ENCODE measurements around the gene CDK15.

CDK15 gene

DNA sequence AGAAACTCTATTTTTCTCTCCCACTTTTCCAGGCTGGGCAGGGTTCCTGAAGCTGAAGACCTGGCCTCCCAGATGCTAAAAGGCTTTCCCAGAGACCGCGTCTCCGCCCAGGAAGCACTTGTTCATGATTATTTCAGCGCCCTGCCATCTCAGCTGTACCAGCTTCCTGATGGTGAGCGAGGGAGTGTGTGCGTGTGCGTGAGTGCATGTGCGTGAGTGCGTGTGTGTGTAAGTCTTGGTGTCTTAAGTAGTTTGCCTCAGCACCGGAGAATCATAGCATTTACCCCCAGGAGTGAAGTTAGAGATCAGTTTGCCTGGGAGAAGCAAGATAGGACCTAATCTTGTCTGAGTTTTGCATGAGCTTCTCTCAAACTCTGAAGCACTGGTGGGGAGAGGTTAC lies 73.7 kb downstream of the CDK15 start:
- no peak for DNase-seq

DNA sequence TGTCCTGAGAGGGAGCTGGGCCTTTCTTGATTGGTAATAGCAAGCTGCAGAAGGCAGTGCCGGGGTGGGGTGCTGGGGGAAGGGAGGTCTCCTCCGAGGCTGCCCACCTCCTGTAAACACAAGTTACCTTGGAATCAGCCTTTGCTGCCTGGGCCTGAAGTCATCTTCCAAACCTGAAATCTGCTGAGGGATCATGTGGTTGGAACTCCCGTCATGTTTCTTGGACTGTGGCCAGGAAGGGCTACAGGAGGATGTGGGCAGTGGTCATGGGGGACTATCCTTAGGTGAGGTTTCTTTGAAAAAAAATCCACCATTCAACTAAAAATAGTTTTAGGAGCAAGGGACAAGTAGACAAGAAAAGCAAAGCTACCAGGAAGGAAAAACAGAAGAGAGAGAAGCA lies 74.2 kb downstream of the CDK15 start:
- DNase-seq = no peak

DNA sequence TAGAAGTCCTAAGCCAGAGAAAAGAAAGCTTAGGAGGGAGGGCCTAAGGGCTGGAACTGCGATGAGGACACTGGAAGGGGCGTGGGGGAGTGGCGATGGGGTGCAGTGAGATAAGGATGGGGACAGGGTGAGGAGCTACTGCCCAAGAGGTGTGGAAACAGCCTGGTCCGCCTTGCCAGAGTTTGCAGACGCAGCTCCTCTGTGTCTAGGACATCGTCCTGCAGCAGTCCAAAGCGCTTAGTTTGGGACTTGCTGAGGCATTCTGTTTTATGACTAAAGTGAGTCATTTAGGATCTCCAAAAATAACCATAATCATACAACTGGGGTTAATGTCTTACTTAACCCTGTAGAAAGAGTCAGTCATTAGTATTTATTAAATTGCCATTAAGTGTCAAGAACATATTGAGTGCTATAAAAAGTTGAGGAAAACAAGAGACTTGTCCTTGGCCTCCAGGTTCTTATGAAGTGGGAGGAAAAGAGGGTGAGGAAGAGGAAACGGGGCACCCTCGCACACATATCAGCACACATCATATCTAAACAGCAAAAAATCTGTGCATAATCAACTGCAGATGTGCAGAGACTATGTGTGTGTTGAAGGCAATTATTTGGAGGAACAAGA lies 74.8 kb downstream of the CDK15 start:
- DNase-seq = no peak

DNA sequence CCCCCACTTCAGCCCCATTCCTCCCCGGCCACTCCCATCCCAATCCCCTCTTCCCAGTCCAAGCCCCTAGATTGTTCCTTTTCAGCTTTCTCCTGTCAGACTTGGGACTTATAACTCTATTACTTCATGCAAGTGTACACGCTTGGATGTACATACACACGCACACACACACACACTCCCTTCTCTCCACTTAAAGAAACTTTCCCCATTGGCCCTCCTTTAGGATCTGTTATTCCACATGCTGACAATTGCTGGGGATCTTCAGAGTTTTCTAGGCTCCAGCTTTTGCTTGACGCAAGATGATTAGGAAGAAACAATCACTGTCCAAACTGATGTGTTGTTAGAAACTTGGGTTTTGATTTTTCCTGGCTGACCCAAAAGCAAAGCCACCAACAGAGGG lies 75.4 kb downstream of the CDK15 start:
- no peak for DNase-seq

DNA sequence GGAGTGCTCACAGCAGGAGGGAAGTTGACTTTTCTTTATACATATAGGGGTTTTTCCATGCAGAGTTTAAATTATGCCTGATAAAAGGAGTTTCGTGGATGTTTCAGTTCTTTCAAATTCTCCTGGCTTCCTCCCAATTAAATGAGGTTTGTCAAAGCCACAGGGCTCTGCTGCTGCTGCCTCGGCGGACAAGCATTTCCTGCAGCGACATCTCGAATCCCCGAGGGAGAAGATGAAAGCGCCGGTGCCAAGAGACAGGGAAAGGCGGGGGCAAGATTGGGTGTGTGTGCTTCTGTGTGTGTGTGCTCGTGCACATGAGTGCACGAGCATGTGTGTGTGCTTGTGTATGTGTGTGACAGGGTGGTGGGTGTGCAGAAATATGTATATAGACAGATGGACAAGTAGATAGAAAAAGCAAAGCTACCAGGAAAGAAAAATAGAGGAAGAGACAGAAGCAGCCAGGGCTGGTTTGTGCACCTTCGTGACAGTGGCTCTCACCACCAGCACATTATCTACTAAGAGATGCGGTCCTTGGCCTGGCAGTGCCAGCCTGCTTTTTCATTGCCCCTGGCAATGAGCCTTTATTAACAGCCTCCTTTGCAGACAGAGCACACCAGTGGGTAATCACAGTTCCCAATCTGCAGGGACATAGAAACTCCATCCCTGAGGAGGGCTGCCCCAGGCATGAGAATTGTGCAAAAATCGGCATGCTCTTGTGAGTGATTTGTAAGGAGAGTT lies 76.2 kb downstream of the CDK15 start:
- DNase-seq = no peak

DNA sequence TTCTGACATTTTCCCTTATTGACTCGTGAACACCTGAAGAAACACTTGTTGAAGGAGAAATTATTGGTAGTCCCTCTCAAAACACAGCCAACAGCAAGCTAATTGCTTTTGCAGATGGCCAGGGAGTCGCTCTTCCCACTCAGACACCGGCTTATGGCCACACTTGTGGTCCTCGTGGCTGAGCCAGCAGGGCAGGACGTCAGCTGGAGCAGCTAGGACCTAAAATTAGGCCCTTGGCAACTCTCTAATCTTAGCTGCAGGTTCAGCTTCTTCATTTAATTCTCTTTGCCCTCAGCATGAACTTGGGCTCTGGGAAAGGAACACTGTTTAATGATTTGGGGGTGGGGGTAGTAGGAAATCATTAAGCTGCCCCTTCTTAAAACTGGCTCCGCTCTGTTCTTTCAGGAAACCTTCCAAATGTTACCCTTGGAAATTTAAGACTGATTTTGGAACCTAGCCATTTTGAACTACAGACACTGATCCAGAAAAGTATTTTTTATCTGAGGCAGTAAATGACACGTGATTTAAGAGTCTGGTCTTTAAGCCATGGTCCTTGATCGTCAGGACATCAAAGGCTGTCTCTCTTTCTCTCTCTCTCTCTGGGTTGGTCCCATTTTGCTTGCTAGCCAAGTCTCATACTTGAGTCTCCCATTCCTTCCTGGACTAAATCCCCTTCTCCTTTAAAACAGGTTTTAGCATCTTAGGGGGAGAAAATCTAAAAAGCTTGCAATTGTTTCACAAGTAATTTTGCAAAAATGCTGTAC lies 77.5 kb downstream of the CDK15 start:
- no peak for DNase-seq

DNA sequence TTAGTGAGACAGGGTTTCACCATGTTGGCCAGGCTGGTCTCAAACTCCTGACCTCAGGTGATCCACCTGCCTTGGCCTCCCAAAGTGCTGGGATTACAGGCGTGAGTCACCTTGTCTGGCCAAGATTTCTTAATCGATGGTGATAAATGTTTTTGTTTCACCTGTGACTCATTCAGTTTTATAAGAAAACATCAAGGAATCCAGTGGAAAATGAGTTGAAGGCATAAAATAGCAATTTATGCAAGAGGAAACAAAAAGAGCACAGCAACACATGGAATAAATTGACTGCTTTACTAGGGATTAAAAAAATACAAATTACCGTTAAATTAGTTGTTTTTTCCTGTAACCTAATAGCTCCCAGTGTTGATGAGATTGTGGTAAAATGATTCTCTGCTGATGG lies 80.2 kb downstream of the CDK15 start:
- DNase-seq = no peak

DNA sequence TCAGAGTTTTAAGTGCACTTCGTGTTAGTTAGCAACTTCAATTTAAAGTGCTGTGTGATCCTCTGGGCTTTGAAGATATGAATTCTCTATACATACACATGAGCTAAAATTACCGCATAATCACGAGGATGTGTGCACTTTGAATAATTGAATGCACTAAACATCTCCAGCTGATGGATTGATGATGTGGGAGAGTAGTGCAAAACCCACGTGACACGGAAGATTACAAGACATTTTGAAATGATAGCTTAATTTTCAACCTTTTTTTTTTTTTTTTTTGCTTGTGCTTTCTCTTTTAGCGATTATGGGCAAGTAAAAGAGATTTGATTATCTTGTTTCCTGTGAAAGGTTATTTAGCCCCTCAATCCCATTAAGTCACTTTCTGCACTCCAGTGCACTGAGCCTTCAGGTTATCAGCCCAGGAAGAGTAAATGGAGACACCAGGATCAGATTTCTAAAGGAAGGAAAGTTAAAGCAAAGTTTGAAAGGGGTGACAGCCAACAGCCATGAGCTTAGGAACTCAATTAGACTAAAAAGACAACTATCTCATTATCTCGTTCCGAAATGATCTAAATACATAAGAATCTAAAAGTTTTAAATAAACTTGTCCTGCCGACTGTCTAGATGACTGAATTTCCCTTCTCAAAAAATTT lies 81.6 kb downstream of the CDK15 start:
- DNase-seq = no peak

DNA sequence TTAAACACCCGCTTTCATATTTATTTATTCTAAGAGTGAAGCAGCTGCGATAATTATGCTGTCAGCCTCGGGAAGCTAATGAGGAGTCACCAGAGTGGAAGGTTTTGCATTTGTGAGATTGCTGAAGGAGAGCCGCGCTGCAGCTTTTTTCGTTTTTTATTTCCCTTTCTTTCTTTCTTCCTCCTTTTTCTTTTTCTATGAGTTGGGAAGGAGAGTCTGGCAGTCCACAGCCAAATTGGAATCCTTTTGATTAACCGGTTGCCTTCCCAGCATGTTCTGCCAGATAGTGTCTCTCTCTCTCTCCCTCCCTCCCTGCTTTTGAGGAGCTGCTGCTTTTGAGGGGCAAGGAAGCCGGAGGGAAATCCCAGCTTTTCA lies 82.1 kb downstream of the CDK15 start:
- no peak for DNase-seq

DNA sequence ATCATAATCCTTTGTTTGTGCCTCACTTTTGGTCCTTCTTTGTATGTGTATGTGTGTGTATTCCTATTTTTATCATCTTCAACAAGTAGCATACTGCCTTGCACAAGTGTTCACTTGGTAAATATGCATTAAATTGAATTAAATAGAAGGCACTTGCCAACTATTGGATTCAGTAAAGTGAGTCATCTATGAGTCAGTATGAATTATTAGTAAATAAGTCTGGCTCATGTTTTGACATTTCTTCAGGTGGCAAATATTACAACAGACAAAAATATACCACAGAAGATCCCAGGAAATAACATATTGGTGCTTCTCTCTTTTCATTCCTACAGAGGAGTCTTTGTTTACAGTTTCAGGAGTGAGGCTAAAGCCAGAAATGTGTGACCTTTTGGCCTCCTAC lies 84.1 kb downstream of the CDK15 start:
- DNase-seq = no peak

DNA sequence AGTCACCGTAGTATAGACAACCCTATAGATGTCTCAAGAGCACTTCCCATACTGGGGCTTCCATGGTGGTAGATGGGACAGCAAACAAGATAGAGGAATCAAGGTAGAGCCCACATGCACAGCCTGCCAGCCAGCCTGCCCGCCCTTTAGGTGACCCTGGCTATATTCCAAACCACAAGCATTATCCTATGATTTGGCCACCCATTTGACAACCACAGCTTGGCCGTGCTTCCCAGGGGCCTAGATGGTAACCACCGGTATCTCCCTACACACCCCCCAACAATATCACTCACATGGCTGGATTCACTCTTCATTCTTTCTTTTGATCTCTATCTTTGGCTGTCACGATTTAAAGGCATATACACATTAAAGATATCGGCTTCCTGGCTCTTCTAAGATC lies 85.3 kb downstream of the CDK15 start:
- no peak for DNase-seq

DNA sequence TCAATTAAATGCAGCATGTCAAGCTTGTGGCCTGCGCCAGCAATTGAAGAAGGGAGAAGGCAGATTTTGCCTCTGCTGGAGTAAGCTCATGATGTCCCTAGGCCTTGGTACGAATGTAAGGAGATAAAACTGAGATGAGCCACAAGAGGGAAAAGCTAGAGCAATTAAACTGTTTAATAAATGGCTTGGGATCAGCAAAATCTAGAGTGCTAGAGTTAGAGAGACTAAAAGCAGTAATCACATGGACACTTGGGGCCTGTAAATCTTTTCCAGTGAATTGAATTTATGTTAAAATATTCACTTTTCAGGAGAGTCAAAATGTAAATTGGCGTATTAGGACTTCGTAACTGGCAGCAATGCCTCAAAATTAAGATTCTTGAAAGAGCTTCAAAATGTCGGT lies 86.2 kb downstream of the CDK15 start:
- no peak for DNase-seq

DNA sequence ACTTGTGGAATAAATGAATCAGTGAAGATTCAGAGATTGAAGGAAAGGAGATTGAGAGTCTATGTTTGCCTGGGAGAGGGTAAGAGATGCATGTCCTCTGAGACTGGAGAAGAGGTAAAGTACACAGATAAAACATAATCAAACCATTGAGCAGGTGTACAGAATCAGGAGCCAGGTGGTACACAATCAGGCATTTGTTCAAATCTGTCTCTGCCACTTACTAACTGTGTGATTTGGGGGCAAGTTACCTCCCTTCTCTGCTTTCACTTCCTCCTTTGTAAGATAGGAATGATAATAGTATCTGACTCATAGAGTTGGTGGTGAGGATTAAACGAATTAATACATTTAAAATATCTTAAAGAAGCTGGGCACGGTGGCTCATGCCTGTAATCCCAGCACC lies 94.0 kb downstream of the CDK15 start:
- no peak for DNase-seq

DNA sequence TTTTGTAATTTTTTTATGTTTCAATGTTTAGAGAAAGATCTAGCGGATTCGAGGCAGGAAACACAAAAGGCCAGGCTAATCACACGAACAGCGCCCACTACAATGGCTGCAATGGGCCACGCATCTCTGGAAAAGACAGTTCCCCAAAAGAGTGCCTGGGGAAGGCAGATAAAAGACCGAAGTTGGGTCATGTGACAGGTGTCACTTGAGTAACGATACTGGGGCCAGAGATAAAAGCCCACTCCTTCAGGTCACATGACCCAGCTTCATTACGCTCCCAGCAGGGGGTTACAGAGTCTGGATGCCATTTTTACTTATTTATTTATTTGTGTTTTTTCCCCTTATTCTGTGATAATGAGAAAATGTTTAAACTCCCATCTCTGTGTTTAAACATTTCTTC lies 95.4 kb downstream of the CDK15 start:
- DNase-seq = no peak

DNA sequence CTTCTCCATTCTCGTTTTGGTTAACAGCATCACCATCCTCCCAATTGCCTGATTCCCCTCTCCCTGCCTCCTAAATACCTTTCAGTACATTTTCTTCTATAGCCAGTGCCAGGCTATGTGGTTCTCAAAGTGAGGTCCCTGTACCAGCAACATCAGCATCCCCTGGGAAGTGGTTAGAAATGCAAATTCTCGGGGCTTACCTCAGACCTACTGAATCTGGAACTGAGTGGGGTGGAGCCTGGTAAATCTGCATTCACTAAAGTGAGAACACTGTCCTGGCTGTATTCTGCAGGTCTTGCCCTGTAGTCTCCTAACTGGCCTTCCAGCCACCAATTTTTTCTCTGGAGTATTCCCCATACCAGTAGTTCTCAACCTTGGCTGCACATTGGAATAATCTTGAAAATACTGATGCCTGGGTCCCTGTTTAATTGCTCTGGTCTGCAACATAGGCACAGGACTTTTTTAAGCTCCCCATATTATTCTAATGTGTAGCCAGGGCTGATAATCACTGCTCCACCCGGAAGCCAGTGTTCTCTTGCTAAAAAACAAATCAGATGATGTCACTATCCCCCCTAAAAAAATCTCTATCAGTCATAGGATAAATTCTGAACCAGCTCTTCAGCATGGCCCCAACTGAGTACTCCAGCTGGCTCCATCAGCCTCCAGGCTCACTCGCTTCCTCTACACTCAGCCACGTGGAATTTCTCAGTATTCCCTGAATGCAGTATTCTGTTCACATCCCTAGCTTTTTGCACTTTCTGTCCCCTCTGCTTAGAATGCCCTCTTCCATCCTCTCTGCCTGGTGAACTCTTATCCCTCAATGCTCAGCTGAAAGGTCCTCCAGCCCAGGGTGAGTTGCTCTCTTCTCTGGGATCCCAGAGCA lies 98.4 kb downstream of the CDK15 start:
- no peak for DNase-seq

DNA sequence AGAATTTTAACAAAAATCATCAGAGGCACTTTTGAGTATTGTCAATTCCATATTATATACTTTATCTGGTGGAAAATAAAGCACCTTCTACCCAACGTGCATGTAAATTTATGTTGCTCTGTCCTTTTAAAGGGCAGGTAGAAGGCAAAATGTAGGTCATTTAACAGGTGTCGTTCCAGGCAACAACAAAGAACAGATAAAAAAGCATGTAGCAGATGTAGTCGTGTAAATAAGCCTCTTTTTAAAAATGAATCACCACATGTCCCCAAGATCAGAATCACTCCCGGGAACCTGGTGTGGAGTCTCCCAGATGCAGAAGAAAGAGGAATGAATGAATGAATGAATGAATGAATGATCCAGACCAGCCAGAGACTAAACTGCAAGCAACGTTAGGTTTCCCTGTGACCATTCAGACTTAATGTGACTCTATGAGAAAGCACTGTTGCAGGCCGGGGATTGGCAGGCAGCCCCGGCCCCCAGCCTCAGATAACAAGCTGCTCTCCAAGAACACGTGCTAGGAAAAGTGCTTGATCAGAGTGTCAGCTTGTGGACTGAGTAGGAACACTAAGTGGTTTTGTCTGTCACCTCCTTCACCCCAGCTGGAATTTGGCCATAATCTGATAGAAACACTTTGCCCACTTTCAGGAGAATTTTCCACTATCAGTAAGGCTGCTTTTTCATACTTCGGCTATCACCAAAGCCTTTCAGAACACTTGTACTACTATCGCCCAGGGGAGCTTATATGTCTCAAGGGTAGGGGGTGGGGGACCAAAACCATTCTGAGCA lies 100.6 kb downstream of the CDK15 start:
- no peak for DNase-seq

DNA sequence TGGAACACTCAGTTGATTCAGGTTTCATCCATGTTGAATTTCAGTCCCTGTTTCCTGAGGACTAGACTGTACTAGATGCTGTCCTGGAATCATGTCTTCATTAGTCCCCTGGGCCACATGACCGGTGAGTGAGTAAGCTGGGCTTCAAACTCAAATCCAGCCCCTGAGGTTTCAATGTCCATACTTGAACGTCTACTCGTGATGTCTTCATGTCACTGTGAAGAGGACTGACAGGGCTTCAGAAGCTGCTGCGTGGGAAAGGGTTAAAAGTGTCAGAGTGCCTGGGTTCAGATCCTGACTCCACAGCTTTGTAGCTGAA lies 101.2 kb downstream of the CDK15 start:
- DNase-seq = no peak

DNA sequence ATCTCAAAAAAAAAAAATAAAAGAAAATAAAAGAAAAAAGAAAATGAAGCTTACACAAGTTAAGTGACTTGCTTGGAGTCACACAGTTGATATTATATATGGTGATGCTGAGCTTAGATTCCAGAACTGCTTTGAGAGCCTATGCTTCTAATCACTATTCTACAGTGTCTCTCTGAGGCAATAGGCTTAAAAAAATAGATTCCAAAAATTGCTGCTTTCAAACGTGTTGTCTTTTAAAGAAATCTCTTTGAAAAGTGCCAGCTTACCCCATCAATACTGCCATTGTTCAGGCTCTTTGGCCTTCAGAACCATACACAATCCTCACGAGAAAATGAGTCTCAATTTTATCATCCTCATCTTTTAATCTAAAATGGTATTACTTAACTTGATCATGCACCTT lies 102.6 kb downstream of the CDK15 start:
- DNase-seq = no peak

DNA sequence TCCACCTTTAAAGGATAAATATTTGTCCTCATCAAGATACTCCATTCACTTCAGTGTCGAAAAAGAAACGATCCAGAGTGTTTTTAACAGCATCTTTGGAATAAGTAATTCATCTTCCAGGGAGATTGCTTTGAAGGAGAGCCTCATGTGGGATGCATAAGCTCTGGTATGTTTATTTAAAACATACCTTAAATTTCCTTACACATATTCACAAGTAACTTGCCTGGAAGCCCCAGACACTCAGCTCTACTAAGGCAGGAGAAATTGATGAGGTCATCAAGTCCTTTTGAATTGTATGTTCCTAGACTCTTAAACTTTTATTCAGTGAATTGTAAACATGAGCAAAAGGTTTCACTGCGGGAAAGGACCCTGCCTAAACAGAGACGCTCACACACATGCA lies 103.0 kb downstream of the CDK15 start:
- no peak for DNase-seq

DNA sequence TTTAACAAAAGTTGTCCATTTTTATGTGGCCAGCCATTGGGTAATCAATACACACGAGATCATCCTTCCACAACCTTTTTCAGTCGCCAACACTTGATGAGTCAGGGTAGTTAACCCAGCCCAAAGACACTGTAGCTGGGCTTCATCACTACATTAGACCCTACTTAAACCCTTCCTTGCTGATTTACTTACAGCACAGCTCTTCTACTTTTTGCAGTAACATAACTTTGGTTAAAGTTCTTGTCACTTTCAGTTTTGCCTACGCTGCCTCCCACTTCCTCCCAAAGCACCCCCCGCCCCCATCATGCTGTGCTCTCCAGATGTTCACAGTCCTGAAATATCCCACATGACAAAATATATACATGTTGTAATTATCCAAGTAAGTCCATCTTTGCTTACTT lies 103.6 kb downstream of the CDK15 start:
- DNase-seq = no peak

DNA sequence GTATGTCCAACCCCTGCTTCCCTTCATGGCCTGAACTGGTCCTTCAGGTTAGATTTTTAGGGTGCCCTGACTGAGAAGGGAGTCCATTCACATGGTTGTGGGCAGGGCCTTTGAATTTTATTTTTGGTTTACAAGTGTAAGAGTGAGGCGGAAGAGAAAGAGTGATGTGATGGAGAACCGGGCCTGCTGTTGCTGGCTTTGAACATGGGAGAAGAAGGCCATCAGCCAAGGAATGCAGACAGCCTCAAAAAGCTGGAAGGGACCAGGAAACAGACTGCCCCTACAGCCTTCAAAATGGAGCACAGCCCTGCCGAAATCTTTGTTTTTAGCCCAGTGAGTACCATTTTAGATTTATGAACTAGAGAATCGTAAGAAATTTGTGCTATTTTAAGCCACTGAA lies 105.0 kb downstream of the CDK15 start:
- DNase-seq = no peak

DNA sequence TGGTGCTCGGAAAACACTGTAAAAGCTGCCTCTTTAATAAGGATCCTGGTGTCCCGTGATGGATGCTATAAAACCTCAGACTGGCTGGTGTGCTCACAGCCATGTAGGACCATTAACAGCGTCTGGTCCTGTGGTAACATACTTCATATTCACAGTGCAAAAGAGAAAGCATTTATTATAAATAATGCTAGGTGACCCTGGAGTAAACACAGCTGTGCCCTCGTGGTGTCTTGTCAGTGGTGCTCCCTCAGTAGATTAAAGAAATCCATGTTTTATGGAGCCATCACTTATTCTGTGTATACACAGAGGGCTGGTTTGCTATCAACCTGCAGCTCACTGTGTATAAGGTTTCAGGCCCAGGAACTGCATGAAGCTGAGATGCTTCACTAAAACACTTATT lies 106.9 kb downstream of the CDK15 start:
- DNase-seq = no peak
